Activated naive CD4-positive, alpha-beta T cell treated with anti-CD3 and anti-CD28 coated beads, Interleukin-2, amount 50 U/mL, for 16 hours (primary cell): Measurements from ENCODE around the gene TMEM181.
"Not testable (repeated sequence)": the region's sequence is repeated elsewhere in the genome, so short reads cannot be mapped to it uniquely, and the experiment has no call there.

Source experiments
- DNase-seq: peaks from one replicate; pipeline ENCODE4 v3.0.0-alpha.2; 2020

Gene TMEM181

DNA sequence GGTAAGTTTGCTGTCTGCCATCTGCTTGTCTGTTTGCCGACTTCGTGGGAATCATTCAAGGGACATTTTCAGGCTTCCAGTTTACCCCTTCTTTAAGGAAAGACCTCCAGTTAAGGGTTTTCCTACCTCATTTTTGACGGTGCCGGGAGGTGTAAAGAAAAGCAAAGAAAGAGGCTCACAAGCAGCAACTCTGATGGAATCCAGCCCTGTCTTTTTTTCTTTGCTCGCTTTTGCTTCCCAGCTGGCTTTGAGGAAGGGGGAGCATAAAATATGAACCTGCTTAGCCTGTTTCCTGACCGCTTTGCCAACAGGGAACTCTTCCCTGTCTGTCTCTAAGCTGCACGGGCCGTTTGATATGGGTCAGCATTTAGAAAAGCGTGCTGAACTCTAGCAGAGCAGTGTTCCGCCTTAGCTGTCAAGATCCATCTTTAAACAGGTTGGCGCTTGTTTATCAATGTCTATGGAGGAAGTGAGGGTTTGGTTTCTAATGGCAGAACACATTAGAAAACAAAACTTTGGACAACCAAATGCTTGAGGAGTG is 103.8 kb downstream of the TMEM181 start:
- DNase-seq, result no peak

- DNase-seq, result no peak
These were observed 105.4 kb downstream of the TMEM181 start for GRCh38 chr6:158665332-158665731.

DNA sequence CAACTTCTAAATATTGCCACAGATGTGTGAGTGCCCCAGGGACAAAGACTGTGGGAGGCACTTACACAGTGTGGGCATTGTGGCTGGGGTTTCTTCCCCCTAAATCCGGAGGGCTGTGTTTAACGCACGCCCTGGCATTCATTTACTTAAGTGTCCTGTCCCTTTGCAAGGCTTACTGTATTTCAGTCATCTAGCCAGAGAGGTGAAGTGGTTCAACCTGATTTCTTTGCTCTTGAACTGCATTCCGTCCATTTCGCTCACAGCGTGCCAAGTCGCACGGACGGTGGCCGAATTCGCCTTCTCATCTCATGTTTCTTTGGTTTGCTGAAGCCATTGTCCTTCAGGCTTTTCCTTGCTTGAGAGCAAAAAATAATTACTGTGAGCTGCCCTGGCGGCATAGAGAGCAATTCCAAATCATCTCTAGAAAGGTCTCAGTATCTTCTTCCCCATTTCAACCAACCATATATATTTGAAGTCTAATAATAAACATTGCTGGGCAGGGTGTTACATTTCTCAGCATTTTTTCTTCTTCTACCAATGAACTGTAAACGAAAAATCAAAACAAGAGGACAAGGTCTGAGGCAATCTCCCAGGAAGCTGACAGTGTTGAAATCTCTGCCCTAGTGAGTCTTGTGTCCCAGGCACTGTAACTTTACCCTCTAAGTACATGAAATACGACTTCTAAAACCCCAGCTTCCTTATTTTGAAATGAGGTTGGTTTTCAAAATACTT is 106.9 kb downstream of the TMEM181 start:
- no peak for DNase-seq

GRCh38 chr6:158667360-158667981 is 107.6 kb downstream of the TMEM181 start:
- DNase-seq, result no peak

- DNase-seq, result no peak
These were observed 108.8 kb downstream of the TMEM181 start for GRCh38 chr6:158668707-158669103.

GRCh38 chr6:158669145-158670035 is 109.5 kb downstream of the TMEM181 start:
- DNase-seq, result no peak

DNA sequence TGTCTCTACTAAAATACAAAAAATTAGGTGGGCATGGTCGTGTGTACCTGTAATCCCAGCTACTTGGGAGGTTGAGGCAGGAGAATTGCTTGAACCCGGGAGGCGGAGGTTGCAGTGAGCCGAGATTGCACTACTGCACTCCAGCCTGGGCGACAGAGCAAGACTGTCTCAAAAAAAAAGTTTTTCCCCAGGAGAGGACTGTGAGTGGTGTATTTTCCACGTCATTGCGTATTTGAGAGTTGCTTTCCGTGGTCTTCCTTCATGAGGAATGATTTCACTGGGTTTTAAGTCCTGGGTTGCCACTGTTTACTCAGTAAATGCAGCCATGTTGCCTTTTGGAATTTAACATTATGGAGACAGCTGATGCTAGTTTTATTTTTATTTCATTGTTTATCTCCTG is 112.2 kb downstream of the TMEM181 start:
- not testable (repeated sequence) for DNase-seq

- no peak for DNase-seq
These were observed 112.8 kb downstream of the TMEM181 start for GRCh38 chr6:158672726-158673125.

DNA sequence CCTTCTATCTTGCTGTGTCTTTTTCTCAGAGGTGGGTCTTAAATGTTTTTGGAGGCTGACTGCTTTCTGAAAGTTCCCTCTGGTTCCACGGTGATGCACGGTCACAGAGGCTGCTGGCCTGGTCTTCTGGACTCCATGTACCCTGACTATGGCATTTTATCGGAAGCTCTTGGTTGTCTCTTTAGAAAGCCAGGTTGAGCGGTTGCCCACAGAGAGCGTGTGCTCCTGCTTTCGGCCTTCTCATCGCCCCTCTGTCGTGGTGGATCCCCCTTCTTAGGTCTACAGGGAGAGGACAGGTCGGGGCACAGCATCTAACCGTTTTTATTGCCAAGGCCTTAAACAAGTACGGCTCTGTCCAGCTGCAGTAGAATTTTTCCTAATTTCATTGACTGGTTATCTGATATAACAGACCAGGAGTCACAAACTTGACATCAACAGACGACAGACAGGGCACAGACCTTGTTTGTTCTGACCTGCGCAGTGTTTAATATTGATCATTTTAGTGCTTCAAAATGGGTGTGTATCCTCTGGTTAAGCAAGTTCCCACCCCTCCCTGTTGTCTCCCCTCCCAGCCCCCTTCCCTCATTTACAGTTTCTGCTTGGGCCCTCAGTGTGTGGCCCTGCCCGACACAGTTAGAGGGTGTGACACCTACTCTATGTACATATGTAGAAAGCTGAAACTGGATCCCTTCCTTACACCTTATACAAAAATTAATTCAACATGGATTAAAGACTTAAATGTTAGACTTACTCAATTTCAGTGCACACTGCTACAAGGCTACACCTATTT is 114.6 kb downstream of the TMEM181 start:
- DNase-seq, result no peak

GRCh38 chr6:158677094-158677493 is 117.2 kb downstream of the TMEM181 start:
- not testable (repeated sequence) for DNase-seq

DNA sequence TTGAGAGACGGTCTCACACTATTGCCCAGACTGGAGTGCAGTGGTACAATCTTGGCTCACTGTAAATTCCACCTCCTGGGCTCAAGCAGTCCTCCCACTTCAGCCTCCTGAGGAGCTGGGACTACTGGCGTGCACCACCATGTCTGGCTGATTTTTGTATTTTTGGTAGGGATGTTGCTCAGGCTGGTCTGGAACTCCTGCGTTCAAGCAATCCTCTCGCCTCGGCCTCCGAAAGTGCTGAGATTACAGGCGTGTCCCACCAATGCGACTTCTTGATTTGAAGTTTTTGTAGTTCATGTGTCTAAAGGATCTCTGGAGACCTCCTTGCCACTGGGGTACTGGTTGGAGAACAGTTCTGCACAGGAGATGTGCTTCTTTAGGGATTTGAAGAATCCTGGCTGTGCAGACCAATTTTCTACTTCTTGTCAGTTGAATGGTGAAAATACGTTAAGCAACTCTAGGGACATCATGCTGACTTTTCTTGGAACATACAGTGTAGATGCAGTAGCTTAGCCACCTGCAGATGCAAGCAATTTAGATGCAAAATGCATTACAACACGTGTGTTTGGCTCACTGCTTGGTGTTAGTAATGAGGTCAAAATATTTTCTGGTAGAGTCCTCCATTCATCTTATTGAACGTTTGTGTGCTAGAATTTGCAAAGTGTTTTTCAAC is 118.2 kb downstream of the TMEM181 start:
- DNase-seq, result no peak

- DNase-seq, result no peak
These were observed 120.1 kb downstream of the TMEM181 start for GRCh38 chr6:158680015-158680414.

GRCh38 chr6:158680481-158680880 is 120.6 kb downstream of the TMEM181 start:
- no peak for DNase-seq

- no peak for DNase-seq
These were observed 124.4 kb downstream of the TMEM181 start for GRCh38 chr6:158684311-158684710.

DNA sequence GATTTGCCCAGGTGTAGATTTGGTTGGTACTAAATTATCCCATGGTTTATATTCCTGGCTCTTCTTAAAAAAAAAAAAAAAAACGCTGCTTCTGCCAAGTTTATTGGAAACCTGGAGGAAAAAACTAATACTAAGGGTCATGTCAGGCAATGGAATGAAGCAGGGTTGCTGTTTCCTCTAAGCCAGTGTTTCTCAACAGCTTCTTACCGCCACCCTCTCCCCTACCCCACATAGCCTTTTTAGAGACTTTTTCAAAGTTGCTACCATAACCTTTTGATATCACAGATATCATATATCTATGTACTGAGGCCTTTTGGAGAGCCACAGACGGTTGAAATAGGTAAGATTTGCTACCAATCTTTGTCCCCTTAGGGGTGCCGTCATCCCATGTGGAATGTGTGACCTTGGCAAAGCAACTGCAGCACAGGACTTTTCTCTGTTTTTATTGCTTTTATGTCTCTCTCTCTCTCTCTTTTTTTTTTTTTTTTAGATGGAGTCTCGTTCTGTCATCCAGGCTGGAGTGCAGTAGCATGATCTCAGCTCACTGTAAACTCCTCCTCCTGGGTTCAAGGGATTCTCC is 124.9 kb downstream of the TMEM181 start:
- DNase-seq, result no peak
